DOHH2 (cell line): ENCODE measurements around the gene GCN1.

ENCODE experiments used
- CTCF ChIP-seq: fragments of 200-600 bp; sonication (generic); IDR thresholded peaks from one replicate; pipeline ENCODE4 v1.5.1; 2014; ENCODE audit warnings: antibody characterized with exemption, mild to moderate bottlenecking, low read depth, low read length; ENCODE audit not compliant: poor library complexity, severe bottlenecking
- EZH2phosphoT487 ChIP-seq: fragments of 200-600 bp; sonication (generic); IDR thresholded peaks from 2 replicates; pipeline ENCODE4 v1.6.1; 2017; ENCODE audit warnings: borderline replicate concordance, mild to moderate bottlenecking, antibody characterized with exemption, low read length, moderate library complexity, mixed read lengths

DNA sequence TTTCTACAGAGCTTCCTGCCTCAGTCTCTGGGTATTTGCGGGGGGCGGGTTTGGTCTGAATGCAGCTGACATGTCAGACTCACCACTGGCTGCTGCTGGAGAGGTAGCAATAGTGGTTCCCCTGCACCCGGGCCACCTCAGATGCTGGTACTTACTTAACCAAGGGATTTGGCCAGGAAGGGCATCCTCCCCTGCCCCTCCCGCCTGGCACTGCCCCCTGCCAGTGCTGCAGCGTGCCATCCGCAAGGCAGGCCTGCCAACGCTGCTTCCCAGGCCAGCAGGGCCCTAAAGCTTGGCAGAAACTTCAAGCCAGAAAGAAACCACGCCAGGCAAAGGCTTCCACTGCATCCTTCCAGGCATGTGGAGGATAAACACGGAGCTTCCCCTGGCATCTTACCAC, 100.0 kb downstream of the GCN1 start:
- TF ChIP-seq CTCF (no peak), EZH2phosphoT487 (no peak)
